Endothelial cell (in vitro differentiated cells): ENCODE results near the gene TMEM11. TPM values are rescaled to one million over a fixed set of nuclear protein-coding genes. Genes with fewer than 3 reads are reported as not detected.

ENCODE experiments used
- DNase-seq: peaks from one replicate; pipeline ENCODE4 v3.0.0; 2021; ENCODE audit warnings: low spot score
- H3K27ac Mint-ChIP-seq: one replicate; pipeline ENCODE4 v1.8.0; 2021; ENCODE audit warnings: mixed read lengths, inconsistent platforms; ENCODE audit not compliant: unreplicated experiment
- H3K27me3 Mint-ChIP-seq: one replicate; pipeline ENCODE4 v1.8.0; 2021; ENCODE audit warnings: mild to moderate bottlenecking, moderate library complexity, mixed read lengths, inconsistent platforms; ENCODE audit not compliant: unreplicated experiment
- H3K36me3 Mint-ChIP-seq: one replicate; pipeline ENCODE4 v1.8.0; 2021; ENCODE audit warnings: mild to moderate bottlenecking, low read depth, mixed read lengths, inconsistent platforms; ENCODE audit not compliant: unreplicated experiment
- H3K4me1 Mint-ChIP-seq: one replicate; pipeline ENCODE4 v1.8.0; 2021; ENCODE audit warnings: mild to moderate bottlenecking, mixed read lengths, inconsistent platforms; ENCODE audit not compliant: unreplicated experiment
- H3K4me3 Mint-ChIP-seq: one replicate; pipeline ENCODE4 v1.8.0; 2021; ENCODE audit warnings: mild to moderate bottlenecking, mixed read lengths, inconsistent platforms; ENCODE audit not compliant: unreplicated experiment
- H3K9me3 Mint-ChIP-seq: one replicate; pipeline ENCODE4 v1.8.0; 2021; ENCODE audit warnings: mixed read lengths, inconsistent platforms; ENCODE audit not compliant: unreplicated experiment
- CTCF ChIP-seq: fragments of 200-600 bp; sonication (generic); IDR thresholded peaks from one replicate; pipeline ENCODE4 v1.5.0; 2021; ENCODE audit warnings: antibody characterized with exemption; ENCODE audit not compliant: unreplicated experiment
- total RNA-seq: library from RNA; stranded (reverse); fragmentation: NEBNext Ultra II Directional; extraction: Animal tissue kit (Norgen Biotek cat#: 25700); gene quantifications from one replicate; pipeline ENCODE4 v1.2.1, GENCODE V29; 2021; ENCODE audit not compliant: unreplicated experiment

Gene TMEM11
- total RNA-seq, 1 donor from 2014 or later = 36.9 TPM

GRCh38 chr17:21250854-21251253 lies 36.9 kb upstream of the TMEM11 start:
- Mint-ChIP-seq H3K9me3 (no peaks in the 10 kb centered on the region), H3K4me1 (peaks cover 7% of the 10 kb centered on the region), H3K27me3 (peaks cover 25% of the 10 kb centered on the region), H3K36me3 (peaks cover 6% of the 10 kb centered on the region), H3K27ac (no peak overlapping the region), H3K4me3 (peak overlapping the region; percentile 33)
- no peak for DNase-seq
- TF ChIP-seq CTCF = no peak

GRCh38 chr17:21249920-21250703 lies 36.2 kb upstream of the TMEM11 start:
- TF ChIP-seq CTCF = no peak
- DNase-seq = no peak
- peaks cover 6% of the 10 kb centered on the region for H3K36me3 Mint-ChIP-seq
- H3K4me3 Mint-ChIP-seq = peak overlapping the region; percentile 33
- no peaks in the 10 kb centered on the region for H3K9me3 Mint-ChIP-seq
- H3K27me3 Mint-ChIP-seq = peaks cover 27% of the 10 kb centered on the region
- H3K4me1 Mint-ChIP-seq = peaks cover 7% of the 10 kb centered on the region
- H3K27ac Mint-ChIP-seq = peak overlapping the region; percentile 58

- peaks cover 6% of the 10 kb centered on the region for H3K36me3 Mint-ChIP-seq
- TF ChIP-seq CTCF = no peak
- H3K4me1 Mint-ChIP-seq = peaks cover 7% of the 10 kb centered on the region
- peaks cover 29% of the 10 kb centered on the region for H3K27me3 Mint-ChIP-seq
- no peak overlapping the region for H3K27ac Mint-ChIP-seq
- H3K4me3 Mint-ChIP-seq = no peak overlapping the region
- no peaks in the 10 kb centered on the region for H3K9me3 Mint-ChIP-seq
- no peak for DNase-seq
These were observed 35.3 kb upstream of the TMEM11 start for GRCh38 chr17:21249086-21249795.

- no peak for DNase-seq
- peaks cover 6% of the 10 kb centered on the region for H3K36me3 Mint-ChIP-seq
- TF ChIP-seq CTCF = no peak
- no peaks in the 10 kb centered on the region for H3K9me3 Mint-ChIP-seq
- H3K4me1 Mint-ChIP-seq = peaks cover 7% of the 10 kb centered on the region
- H3K4me3 Mint-ChIP-seq = no peak overlapping the region
- H3K27me3 Mint-ChIP-seq = peaks cover 29% of the 10 kb centered on the region
- H3K27ac Mint-ChIP-seq = no peak overlapping the region
These were observed 34.5 kb upstream of the TMEM11 start for GRCh38 chr17:21248500-21248899.
